Measurements from ENCODE around the gene FRMD8. TPM values are rescaled to one million over a fixed set of nuclear protein-coding genes. Genes with fewer than 3 reads are reported as not detected.

FRMD8 gene
- total and polyA plus RNA-seq, 10 donors = 19.3 to 128 (median 84.0) TPM

- H3K9me3 ChIP-seq = no peaks in the 10 kb centered on the region
- peak overlapping the region; percentile 43 to 77 (median 70) for H3K27ac ChIP-seq
- peaks cover 0 to 100% (median 41%) of the 10 kb centered on the region in 6 donors for H3K36me3 ChIP-seq
- WGBS, 5 donors = 70 to 82% (median 80%) methylated on average over 7 of the region's 7 CpGs
- no peaks in the 10 kb centered on the region for H3K27me3 ChIP-seq (replicated peaks in 1 of 7)
- TF ChIP-seq CTCF (IDR thresholded peaks at IDR 0.05 in 8 of 11, conservative IDR thresholded peaks at IDR 0.05 in 3 of 11) (no peak), POLR2AphosphoS5 (IDR thresholded peaks at IDR 0.05) (peak in 2 of 3 donors; percentile 40 to 65)
- peaks cover 40 to 100% (median 95%) of the 10 kb centered on the region in 6 donors for H3K4me1 ChIP-seq
- intact Hi-C loops (cut with DNase I; ENCODE audit: low total_unique reads) = no loop called here
- H3K4me3 ChIP-seq = no peak overlapping the region
- DNase-seq = no peak
Measured at GRCh38 chr11:65439331-65440181, 53.1 kb downstream of the FRMD8 start.

- Histone ChIP-seq H3K36me3 (peaks cover 0 to 100% (median 35%) of the 10 kb centered on the region in 6 donors), H3K4me1 (peaks cover 40 to 100% (median 91%) of the 10 kb centered on the region in 6 donors), H3K27ac (peak overlapping the region; percentile 43 to 77 (median 70)), H3K4me3 (peak overlapping the region in 2 of 8 donors; percentile 0 to 33), H3K27me3 (replicated peaks in 1 of 7) (no peaks in the 10 kb centered on the region), H3K9me3 (no peaks in the 10 kb centered on the region)
- peak; percentile 71 for DNase-seq
- intact Hi-C loops (cut with DNase I; ENCODE audit: low total_unique reads) = no loop called here
- TF ChIP-seq POLR2AphosphoS5 (IDR thresholded peaks at IDR 0.05) = peak in 1 of 3 donors; percentile 83
- no peak for TF ChIP-seq CTCF (IDR thresholded peaks at IDR 0.05 in 8 of 11, conservative IDR thresholded peaks at IDR 0.05 in 3 of 11)
- 42 to 53% (median 45%) methylated on average over 8 of the region's 8 CpGs for WGBS, 5 donors
Measured at GRCh38 chr11:65440831-65441499, 54.5 kb downstream of the FRMD8 start.

GRCh38 chr11:65442842-65443331 lies 56.5 kb downstream of the FRMD8 start:
- no peaks in the 10 kb centered on the region for H3K27me3 ChIP-seq (replicated peaks in 1 of 7)
- peaks cover 0 to 93% (median 21%) of the 10 kb centered on the region in 6 donors for H3K36me3 ChIP-seq
- no peaks in the 10 kb centered on the region for H3K9me3 ChIP-seq
- TF ChIP-seq POLR2AphosphoS5 (IDR thresholded peaks at IDR 0.05) (peak in 2 of 3 donors; percentile 57 to 80), POLR2A (IDR thresholded peaks at IDR 0.05) (no peak)
- no peak for DNase-seq
- H3K4me3 ChIP-seq = peak overlapping the region in 1 of 8 donors; percentile 6
- intact Hi-C loops (cut with DNase I; ENCODE audit: low total_unique reads) = no loop called here
- peak overlapping the region in 7 of 8 donors; percentile 59 to 77 (median 70) for H3K27ac ChIP-seq
- H3K4me1 ChIP-seq = peaks cover 40 to 91% (median 76%) of the 10 kb centered on the region in 6 donors
- 28 to 49% (median 41%) methylated on average over 9 of the region's 9 CpGs for WGBS, 5 donors

GRCh38 chr11:65444314-65445051 lies 58.0 kb downstream of the FRMD8 start:
- no peaks in the 10 kb centered on the region for H3K9me3 ChIP-seq
- peaks cover 34 to 81% (median 60%) of the 10 kb centered on the region in 6 donors for H3K4me1 ChIP-seq
- peaks cover 0 to 77% (median 13%) of the 10 kb centered on the region in 6 donors for H3K36me3 ChIP-seq
- no peak for DNase-seq
- TF ChIP-seq POLR2A (IDR thresholded peaks at IDR 0.05) (no peak), POLR2AphosphoS5 (IDR thresholded peaks at IDR 0.05) (peak; percentile 71 to 87 (median 81))
- intact Hi-C loops (cut with DNase I; ENCODE audit: low total_unique reads) = no loop called here
- peak overlapping the region in 7 of 8 donors; percentile 9 to 77 (median 68) for H3K27ac ChIP-seq
- WGBS, 5 donors = 79 to 92% (median 90%) methylated on average over 8 to 14 of the region's 14 CpGs
- no peak overlapping the region for H3K4me3 ChIP-seq
- no peaks in the 10 kb centered on the region for H3K27me3 ChIP-seq (replicated peaks in 1 of 7)

All from spleen (tissue), 11 donors.